RPMI7951 (cell line): ENCODE results near the gene UCP2. TPM values are rescaled to one million over a fixed set of nuclear protein-coding genes. Genes with fewer than 3 reads are reported as not detected.
"Not testable (repeated sequence)": the region's sequence is repeated elsewhere in the genome, so short reads cannot be mapped to it uniquely, and the experiment has no call there.

Experiments
- DNase-seq: peaks from one replicate; pipeline ENCODE4 v3.0.0-alpha.2; 2012; ENCODE audit warnings: low read depth
- total RNA-seq: library from RNA; depleted of rRNA; stranded (reverse); fragments of >200 nt; shearing (Covaris generic); gene quantifications from 2 replicates; pipeline ENCODE4 v1.2.3, GENCODE V29; 2014; rRNA removed

The UCP2 gene
- total RNA-seq, 1 experiment from 2014 or later = 16.1 TPM

DNA sequence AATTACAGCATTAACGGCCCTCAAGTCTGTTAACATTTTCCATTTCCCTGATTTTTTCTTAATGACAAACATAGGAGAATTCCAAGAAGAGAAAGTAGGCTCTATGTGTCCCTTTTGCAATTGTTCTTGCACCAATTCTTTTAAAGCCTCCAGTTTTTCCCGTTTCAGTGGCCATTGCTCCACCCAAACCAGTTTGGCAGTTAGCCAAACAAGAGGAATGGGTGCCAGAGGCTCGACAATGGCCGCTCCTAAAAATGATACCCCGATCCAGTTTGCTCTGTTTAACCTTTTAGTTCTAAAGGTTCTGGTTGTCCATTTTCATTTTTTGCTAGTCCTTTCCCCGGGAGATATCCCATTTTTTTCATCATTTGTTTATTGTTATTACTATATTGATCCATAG lies 38.6 kb downstream of the UCP2 start:
- no peak for DNase-seq

- peak; percentile 28 for DNase-seq
These were observed 40.6 kb downstream of the UCP2 start for GRCh38 chr11:73942010-73942409.

- no peak for DNase-seq
These were observed 41.7 kb downstream of the UCP2 start for GRCh38 chr11:73940801-73941570.

DNA sequence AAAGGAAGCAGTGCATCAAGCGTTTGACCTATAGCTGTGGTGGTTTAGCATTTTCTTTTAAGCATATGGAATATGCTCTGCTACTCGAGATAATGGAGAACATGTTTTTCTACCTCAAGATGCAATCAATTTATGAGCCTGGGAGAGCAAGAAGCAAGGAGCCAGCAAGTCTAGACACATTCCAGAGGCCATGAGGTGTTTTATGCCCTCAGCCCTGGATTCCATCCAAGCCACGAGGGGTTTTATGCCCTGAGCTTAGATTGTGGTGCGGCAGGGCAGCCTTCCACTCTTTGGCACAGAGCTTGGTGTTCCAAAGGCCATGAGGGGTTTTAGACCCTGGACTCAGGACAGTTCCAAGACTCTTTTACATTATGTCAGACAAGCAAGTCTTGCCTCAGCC lies 43.5 kb downstream of the UCP2 start:
- DNase-seq = peak; percentile 54

DNA sequence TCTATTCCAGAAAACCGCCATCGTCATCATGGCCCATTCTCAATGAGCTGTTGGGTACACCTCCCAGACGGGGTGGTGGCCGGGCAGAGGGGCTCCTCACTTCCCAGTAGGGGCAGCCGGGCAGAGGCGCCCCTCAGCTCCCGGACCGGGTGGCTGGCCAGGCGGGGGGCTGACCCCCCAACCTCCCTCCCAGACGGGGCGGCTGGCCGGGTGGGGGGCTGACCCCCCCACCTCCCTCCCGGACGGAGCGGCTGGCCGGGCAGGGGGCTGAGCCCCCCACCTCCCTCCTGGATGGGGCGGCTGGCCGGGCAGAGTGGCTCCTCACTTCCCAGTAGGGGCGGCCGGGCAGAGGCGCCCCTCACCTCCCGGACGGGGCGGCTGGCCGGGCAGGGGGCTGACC lies 46.6 kb downstream of the UCP2 start:
- DNase-seq = not testable (repeated sequence)

DNA sequence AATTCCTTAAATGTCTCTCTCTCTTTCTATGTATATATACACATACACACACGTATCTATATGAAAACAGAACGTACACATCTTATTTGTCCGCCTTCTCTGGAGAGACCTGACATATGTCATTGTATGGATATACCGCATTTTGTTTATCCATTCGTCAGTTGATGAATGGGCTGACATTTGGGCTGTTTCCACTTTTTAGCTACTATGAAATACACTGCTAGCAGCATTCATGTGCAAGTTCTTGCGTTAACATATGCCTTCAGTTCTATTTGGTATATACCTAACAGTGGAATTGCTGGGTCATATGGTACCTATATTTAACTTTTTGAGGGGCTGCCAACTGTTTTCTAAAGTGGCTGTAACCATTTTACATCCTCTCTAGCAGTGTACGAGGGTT lies 49.9 kb downstream of the UCP2 start:
- DNase-seq = no peak

DNA sequence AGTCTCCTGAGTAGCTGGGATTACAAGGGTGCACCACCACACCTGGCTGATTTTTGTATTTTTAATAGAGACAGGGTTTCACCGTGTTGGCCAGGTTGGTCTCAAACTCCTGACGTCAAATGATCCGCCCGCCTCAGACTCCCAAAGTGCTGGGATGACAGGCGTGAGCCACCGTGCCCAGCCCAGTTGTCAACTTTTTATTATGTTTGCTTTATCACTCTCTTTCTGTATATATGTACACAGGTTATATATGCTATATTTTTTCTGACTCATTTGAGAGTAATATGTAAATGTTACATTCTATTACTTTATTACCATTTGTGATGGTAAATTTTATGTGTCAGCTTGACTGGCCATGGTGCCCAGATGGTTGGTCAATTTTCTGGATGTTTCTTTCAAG lies 50.7 kb downstream of the UCP2 start:
- no peak for DNase-seq

DNA sequence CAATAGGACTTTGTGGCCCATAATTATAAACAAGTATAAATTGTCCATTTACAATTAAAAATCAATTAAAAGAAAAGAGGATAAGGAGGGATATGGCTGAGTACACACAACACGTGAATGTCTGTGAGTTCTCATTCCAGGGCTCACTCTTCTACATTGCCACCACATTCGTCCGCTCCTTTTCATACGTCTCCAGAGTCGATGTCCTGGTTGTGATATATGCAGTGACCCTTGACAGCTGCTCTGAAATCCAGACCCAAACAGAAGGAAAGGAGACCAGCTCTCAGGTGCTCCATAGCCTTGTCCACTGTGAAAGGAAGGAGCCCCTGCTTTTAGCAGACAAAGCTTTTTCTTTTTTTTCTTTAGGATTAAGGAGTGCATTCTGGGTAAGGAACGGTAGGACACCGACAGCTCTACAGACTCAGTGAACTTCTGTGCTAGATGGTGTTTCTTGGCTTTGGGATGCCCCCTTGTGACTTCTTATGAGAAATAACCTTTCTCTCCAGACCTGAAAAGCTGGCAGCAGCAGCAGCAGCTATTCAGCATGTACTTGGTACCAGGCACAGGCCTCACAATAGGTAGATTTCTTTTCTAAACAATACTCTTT lies 51.5 kb downstream of the UCP2 start:
- peak; percentile 65 for DNase-seq

DNA sequence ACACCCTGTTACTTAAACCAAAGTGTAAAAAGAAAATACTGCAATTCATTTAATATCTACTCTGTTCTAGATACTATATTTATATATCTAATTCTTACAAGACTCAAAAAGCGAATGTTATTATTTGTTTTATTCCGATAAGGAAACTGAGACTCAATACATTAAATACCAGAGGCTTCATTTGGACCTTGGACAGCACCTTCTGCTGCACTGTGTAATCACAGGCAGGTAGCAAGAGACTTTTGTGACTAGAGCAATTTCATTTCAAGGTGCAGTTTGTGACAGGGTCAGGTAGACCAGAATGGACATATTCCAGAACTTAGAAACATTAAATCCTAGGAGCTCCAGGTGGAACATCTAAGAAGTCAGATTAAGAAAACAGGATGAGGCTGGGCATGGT lies 53.3 kb downstream of the UCP2 start:
- no peak for DNase-seq

Other genes starting within 250 kb of the UCP2 start
- 95.4 and 124 TPM in 2 replicates for gene RAB6A, start 221.8 kb downstream of the UCP2 start, total RNA-seq
- 91.1 and 98.2 TPM in 2 replicates for gene MRPL48, start 195.0 kb downstream of the UCP2 start, total RNA-seq
- 143 and 159 TPM in 2 replicates for gene COA4, start 106.0 kb downstream of the UCP2 start, total RNA-seq
- 10.6 and 18.1 TPM in 2 replicates for gene PAAF1, start 105.8 kb downstream of the UCP2 start, total RNA-seq
- gene DNAJB13, start 31.8 kb downstream of the UCP2 start, total RNA-seq = 0.12 and 1.2 TPM in 2 replicates
- 0.10 and 0.60 TPM in 2 replicates for gene UCP3, start 26.2 kb upstream of the UCP2 start, total RNA-seq
- gene C2CD3, start 188.2 kb upstream of the UCP2 start, total RNA-seq = 11.8 and 16.1 TPM in 2 replicates
- 48.2 and 63.8 TPM in 2 replicates for gene PPME1, start 188.4 kb upstream of the UCP2 start, total RNA-seq